Pancreas (tissue), 10 donors: ENCODE data around the gene SLC6A1. TPM values are rescaled to one million over a fixed set of nuclear protein-coding genes. Genes with fewer than 3 reads are reported as not detected.

ENCODE experiments used
- ATAC-seq, 4 donors: fragments of 200-7000 bp; cut with Tn5 transposase; one replicate each; pipeline versions ENCODE4 v1.8.0 to v1.9.1; 2020; ENCODE audit warnings: mild to moderate bottlenecking in 4 of 4, moderate library complexity in 4 of 4
- DNase-seq, 6 donors: peaks; one replicate each; pipeline ENCODE4 v3.0.0-alpha.2; 2020
- FAIRE-seq: peaks from 2 replicates; lab custom pipeline; 2012; peaks lifted over from hg19 to GRCh38; lab: Jason Lieb, UNC
- H3K27ac ChIP-seq, 4 donors: fragments of 200-600 bp; sonication (generic); 1 replicate in 3 of 4; 2 replicates in 1 of 4; pipeline versions ENCODE4 v1.5.0 to v1.8.0; 2020
- H3K27me3 ChIP-seq, 4 donors: fragments of 200-600 bp; one replicate each; pipeline ENCODE4 v1.8.0; 2021
- H3K36me3 ChIP-seq, 3 donors: fragments of 200-600 bp; sonication (generic) in 1 of 3; one replicate each; pipeline versions ENCODE4 v1.5.0 to v1.8.0; 2020 to 2021
- H3K4me1 ChIP-seq, 3 donors: fragments of 200-600 bp; one replicate each; pipeline ENCODE4 v1.8.0; 2021
- H3K4me3 ChIP-seq, 4 donors: fragments of 200-600 bp; sonication (generic) in 2 of 4; one replicate each; pipeline versions ENCODE4 v1.5.0 to v1.8.0; 2020 to 2021
- H3K9me3 ChIP-seq, 4 donors: fragments of 200-600 bp; one replicate each; pipeline ENCODE4 v1.8.0; 2021
- WGBS, 2 donors: extraction: QIAGEN DNeasy Blood & Tissue Kit; methylation state at CpG; one replicate each; pipeline ENCODE4 v1.1.7; 2013; 5-methylcytosine and 5-hydroxymethylcytosine counted together
- intact Hi-C, 3 donors: fragments of 100-400 bp; cut with DNase I; formaldehyde crosslinking; loops; one replicate each; pipeline versions ENCODE4 v1.11.1 to v1.14.2; 2022
- polyA plus RNA-seq, 2 donors: library from polyadenylated mRNA; stranded (reverse); fragments of 200-250 nt; gene quantifications; one replicate each; pipeline ENCODE4 v1.2.3, GENCODE V29; 2013
- total RNA-seq, 6 donors: library from RNA; stranded (reverse); fragmentation: NEBNext Ultra II Directional in 4 of 6; extraction: Animal tissue kit (Norgen Biotek cat#: 25700) in 4 of 6; gene quantifications; one replicate each; pipeline versions ENCODE4 v1.2.1 to v1.2.4, GENCODE V29; 2021 to 2023
- TF ChIP-seq, protein P1 (sequence below), 4 donors: fragments of 200-600 bp; sonication (generic) in 3 of 4; IDR thresholded peaks; one replicate each; pipeline versions ENCODE4 v1.5.0 to v1.8.0; 2021; ENCODE audit warnings: antibody characterized with exemption in 4 of 4
- donor health status: healthy with polysubstance abuse.
- donor health status: DM: no; HTN: no; CAD: no; lungs with moderate emphysema.
- donor health status: DM: no; HTN: no; CAD: no.
- donor health status: control.
- donor health status: control.
- donor health status: Bipolar disorder and iron deficiency.
- donor health status: DM: yes; HTN: yes; CAD: no.
- donor health status: DM: no; HTN: no; CAD: no.
- donor health status: DM: no; HTN: no; CAD: no.
- donor health status: DM: yes; HTN: yes; CAD: no.

Gene SLC6A1
- total and polyA plus RNA-seq, 8 donors: 0.19 to 1.7 (median 0.35) TPM; not detected in 1

GRCh38 chr3:10982782-10983181 lies 9.8 kb upstream of the SLC6A1 start:
- FAIRE-seq: no peak
- peak; percentile 21 to 75 (median 62) for ATAC-seq
- peak in 1 of 6 donors; percentile 25 for DNase-seq
- Histone ChIP-seq H3K27ac (peak overlapping the region in 2 of 4 donors; percentile 26 to 32), H3K4me3 (no peak overlapping the region), H3K36me3 (no peaks in the 10 kb centered on the region), H3K4me1 (no peaks in the 10 kb centered on the region), H3K27me3 (no peaks in the 10 kb centered on the region), H3K9me3 (no peaks in the 10 kb centered on the region)
- WGBS, 2 donors: 2 to 4% methylated on average over 4 of the region's 4 CpGs
- intact Hi-C loops: no loop called here
- TF ChIP-seq, protein P1, sequence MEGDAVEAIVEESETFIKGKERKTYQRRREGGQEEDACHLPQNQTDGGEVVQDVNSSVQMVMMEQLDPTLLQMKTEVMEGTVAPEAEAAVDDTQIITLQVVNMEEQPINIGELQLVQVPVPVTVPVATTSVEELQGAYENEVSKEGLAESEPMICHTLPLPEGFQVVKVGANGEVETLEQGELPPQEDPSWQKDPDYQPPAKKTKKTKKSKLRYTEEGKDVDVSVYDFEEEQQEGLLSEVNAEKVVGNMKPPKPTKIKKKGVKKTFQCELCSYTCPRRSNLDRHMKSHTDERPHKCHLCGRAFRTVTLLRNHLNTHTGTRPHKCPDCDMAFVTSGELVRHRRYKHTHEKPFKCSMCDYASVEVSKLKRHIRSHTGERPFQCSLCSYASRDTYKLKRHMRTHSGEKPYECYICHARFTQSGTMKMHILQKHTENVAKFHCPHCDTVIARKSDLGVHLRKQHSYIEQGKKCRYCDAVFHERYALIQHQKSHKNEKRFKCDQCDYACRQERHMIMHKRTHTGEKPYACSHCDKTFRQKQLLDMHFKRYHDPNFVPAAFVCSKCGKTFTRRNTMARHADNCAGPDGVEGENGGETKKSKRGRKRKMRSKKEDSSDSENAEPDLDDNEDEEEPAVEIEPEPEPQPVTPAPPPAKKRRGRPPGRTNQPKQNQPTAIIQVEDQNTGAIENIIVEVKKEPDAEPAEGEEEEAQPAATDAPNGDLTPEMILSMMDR (IDR thresholded peaks at IDR 0.05): no peak

- TF ChIP-seq, protein P1 (IDR thresholded peaks at IDR 0.05): peak; percentile 65 to 74 (median 70)
- intact Hi-C loops: no loop called here
- Histone ChIP-seq H3K9me3 (no peaks in the 10 kb centered on the region), H3K27me3 (no peaks in the 10 kb centered on the region), H3K4me1 (no peaks in the 10 kb centered on the region), H3K4me3 (no peak overlapping the region), H3K27ac (peak overlapping the region in 2 of 4 donors; percentile 26 to 32), H3K36me3 (no peaks in the 10 kb centered on the region)
- DNase-seq (peak in 2 of 6 donors; percentile 24 to 45), ATAC-seq (peak; percentile 75 to 96 (median 88)), FAIRE-seq (no peak)
- WGBS, 2 donors: 19 to 21% methylated on average over 7 of the region's 7 CpGs
Measured at GRCh38 chr3:10983219-10983916, 9.2 kb upstream of the SLC6A1 start.

DNA sequence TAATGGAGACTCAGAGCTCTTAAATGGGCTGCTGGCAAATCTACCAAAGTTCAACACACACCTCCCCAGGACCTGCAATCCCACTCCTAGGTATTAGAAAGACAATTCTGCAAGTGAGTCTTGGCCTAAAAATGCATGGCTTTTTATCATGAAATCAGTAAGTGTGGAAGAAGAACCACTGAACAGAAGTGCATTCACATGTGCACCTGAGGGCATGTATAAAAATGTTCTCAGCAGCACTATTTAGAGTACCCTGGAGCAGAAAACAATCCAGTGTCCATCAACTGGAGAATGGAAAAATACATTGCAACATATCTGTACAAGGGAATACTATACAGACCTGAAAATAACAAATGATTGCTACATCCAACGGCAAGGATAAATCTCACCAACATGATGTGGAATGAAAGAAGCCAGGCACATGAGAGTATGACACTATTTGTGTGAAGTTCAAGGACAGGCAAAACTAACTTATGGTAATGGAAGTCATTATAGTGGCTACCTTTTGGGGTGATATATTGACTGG lies 8.1 kb upstream of the SLC6A1 start:
- ATAC-seq (no peak), DNase-seq (no peak), FAIRE-seq (no peak)
- Histone ChIP-seq H3K9me3 (no peaks in the 10 kb centered on the region), H3K27ac (no peak overlapping the region), H3K27me3 (no peaks in the 10 kb centered on the region), H3K4me3 (no peak overlapping the region), H3K36me3 (no peaks in the 10 kb centered on the region), H3K4me1 (no peaks in the 10 kb centered on the region)
- TF ChIP-seq, protein P1 (IDR thresholded peaks at IDR 0.05): no peak
- intact Hi-C loops: no loop called here
- 74 to 86% methylated on average over 1 of the region's 1 CpG for WGBS, 2 donors

DNA sequence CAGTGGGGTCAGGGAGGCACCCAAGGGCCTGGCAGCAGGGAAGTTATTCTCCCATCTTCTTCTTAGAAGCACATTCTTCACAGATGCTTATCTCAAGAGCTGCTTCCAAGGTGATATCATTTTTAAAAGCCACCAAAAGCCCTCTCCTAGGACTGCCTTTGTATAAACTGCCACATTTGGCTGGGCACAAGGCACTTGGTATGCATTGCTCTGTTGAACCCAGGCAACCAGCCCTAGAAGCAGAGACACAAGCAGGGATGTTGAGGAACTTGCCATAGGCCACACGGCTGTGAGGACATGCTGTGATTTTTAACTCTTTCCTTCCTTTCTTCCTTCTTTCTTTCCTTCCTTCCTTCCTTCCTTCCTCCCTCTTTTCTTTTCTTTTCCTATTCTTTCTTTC lies 7.4 kb upstream of the SLC6A1 start:
- 41 to 52% methylated on average over 1 of the region's 1 CpG for WGBS, 2 donors
- Histone ChIP-seq H3K9me3 (no peaks in the 10 kb centered on the region), H3K4me1 (no peaks in the 10 kb centered on the region), H3K36me3 (no peaks in the 10 kb centered on the region), H3K27me3 (no peaks in the 10 kb centered on the region), H3K4me3 (no peak overlapping the region), H3K27ac (no peak overlapping the region)
- no peak for ATAC-seq
- TF ChIP-seq, protein P1 (IDR thresholded peaks at IDR 0.05): no peak
- intact Hi-C loops: no loop called here
- DNase-seq: no peak
- no peak for FAIRE-seq

DNA sequence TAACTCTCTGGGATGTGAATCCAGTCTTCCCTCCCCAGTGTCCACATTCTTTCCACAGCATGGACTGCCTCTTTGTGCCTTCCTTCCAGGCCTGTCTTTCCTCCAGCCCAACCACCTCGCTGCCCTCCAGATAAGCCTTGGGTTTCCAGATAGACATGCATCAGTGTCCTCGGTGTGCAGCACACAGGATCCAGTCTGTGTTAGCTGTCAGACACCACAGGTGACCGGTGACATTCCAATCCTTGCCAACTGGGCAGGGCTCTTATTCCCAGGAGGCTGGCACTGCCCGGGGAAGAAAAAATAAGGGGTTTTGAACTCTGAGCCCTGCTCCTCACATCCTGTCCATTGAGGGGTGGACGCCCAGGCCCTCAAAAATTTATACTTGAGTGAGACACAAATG lies 6.0 kb upstream of the SLC6A1 start:
- ATAC-seq: no peak
- Histone ChIP-seq H3K4me1 (no peaks in the 10 kb centered on the region), H3K4me3 (no peak overlapping the region), H3K9me3 (no peaks in the 10 kb centered on the region), H3K27ac (no peak overlapping the region), H3K36me3 (no peaks in the 10 kb centered on the region), H3K27me3 (no peaks in the 10 kb centered on the region)
- DNase-seq: no peak
- TF ChIP-seq, protein P1 (IDR thresholded peaks at IDR 0.05): no peak
- no peak for FAIRE-seq
- 63 to 69% methylated on average over 5 of the region's 5 CpGs for WGBS, 2 donors
- intact Hi-C loops: no loop called here
